Measurements from ENCODE around the gene PTMA. TPM values are rescaled to one million over a fixed set of nuclear protein-coding genes. Genes with fewer than 3 reads are reported as not detected.

The PTMA gene
- total RNA-seq, 2 experiments from 2014 or later: 2,780 to 3,053 TPM

- peak overlapping the region; percentile 59 for H3K4me3 ChIP-seq (ENCODE audit: low read depth, low read length, poor library complexity, severe bottlenecking)
- POLR2A ChIA-PET: interaction anchor here (1.0 to 2.1 kb wide), 3 partner anchors 11 to 23 kb away, joined by 3 to 11 read pairs (median 10); no protein-coding TSS in a partner anchor
- no peak for DNase-seq (ENCODE audit: low spot score)
- peaks cover 56% of the 10 kb centered on the region for H3K4me1 ChIP-seq (ENCODE audit: insufficient read depth, low read length, poor library complexity, severe bottlenecking)
- H3K27ac ChIP-seq (ENCODE audit: low read depth, low read length, poor library complexity, severe bottlenecking): peak overlapping the region; percentile 73
- H3K79me2 ChIP-seq (ENCODE audit: insufficient read depth, low read depth, low read length): no peaks in the 10 kb centered on the region
- peak overlapping the region; percentile 64 for H3K4me2 ChIP-seq (ENCODE audit: low read length)
- CTCF ChIA-PET (ENCODE audit: unreplicated experiment): interaction anchor here (1.1 kb wide), 1 partner anchor 11 kb away, joined by 3 read pairs; no protein-coding TSS in a partner anchor
- H3K9me3 ChIP-seq (ENCODE audit: low read length): no peaks in the 10 kb centered on the region
- H3K9me2 ChIP-seq (ENCODE audit: insufficient read depth, low read length): no peaks in the 10 kb centered on the region
- no peaks in the 10 kb centered on the region for H4K20me1 ChIP-seq (ENCODE audit: insufficient read depth, low read length)
- TSS peak; percentile 84 for BruUV-seq (replicated peaks)
- H2AFZ ChIP-seq (ENCODE audit: low read length): peak overlapping the region; percentile 14; the same call in 1 of the 2 replicates
- TF ChIP-seq CTCF (conservative IDR thresholded peaks at IDR 0.05; ENCODE audit: low read length) (no peak), EZH2phosphoT487 (IDR thresholded peaks at IDR 0.05; ENCODE audit: borderline replicate concordance, low read depth, low read length) (no peak)
- intact Hi-C loops (cut with micrococcal nuclease; ENCODE audit: unreplicated experiment): loop anchor here (1.0 kb wide), 3 partner anchors 14 to 48 kb away; partner anchors contain the start of gene PTMA
- H3K36me3 ChIP-seq (ENCODE audit: insufficient read depth, low read length): no peaks in the 10 kb centered on the region
Observed at GRCh38 chr2:231661422-231662027, 46.8 kb upstream of the PTMA start.

GRCh38 chr2:231662028-231662810 is 46.1 kb upstream of the PTMA start:
- DNase-seq (ENCODE audit: low spot score): peak; percentile 99
- BruUV-seq (replicated peaks): no TSS peak
- H4K20me1 ChIP-seq (ENCODE audit: insufficient read depth, low read length): no peaks in the 10 kb centered on the region
- POLR2A ChIA-PET: interaction anchor here (0.6 to 2.6 kb wide), 5 partner anchors 10 to 26 kb away, joined by 3 to 12 read pairs (median 3); no protein-coding TSS in a partner anchor
- peak overlapping the region; percentile 63 for H3K4me3 ChIP-seq (ENCODE audit: low read depth, low read length, poor library complexity, severe bottlenecking)
- H3K4me1 ChIP-seq (ENCODE audit: insufficient read depth, low read length, poor library complexity, severe bottlenecking): peaks cover 63% of the 10 kb centered on the region
- peak overlapping the region; percentile 86 for H3K4me2 ChIP-seq (ENCODE audit: low read length)
- TF ChIP-seq CTCF (conservative IDR thresholded peaks at IDR 0.05; ENCODE audit: low read length): no peak
- no peak for TF ChIP-seq EZH2phosphoT487 (IDR thresholded peaks at IDR 0.05; ENCODE audit: borderline replicate concordance, low read depth, low read length)
- peak overlapping the region; percentile 73 for H3K27ac ChIP-seq (ENCODE audit: low read depth, low read length, poor library complexity, severe bottlenecking)
- no peaks in the 10 kb centered on the region for H3K9me2 ChIP-seq (ENCODE audit: insufficient read depth, low read length)
- no peaks in the 10 kb centered on the region for H3K79me2 ChIP-seq (ENCODE audit: insufficient read depth, low read depth, low read length)
- H2AFZ ChIP-seq (ENCODE audit: low read length): peak overlapping the region; percentile 14; the same call in 1 of the 2 replicates
- CTCF ChIA-PET (ENCODE audit: unreplicated experiment): interaction anchor here (0.6 to 1.1 kb wide), 3 partner anchors 10 to 22 kb away, joined by 3 to 4 read pairs (median 4); no protein-coding TSS in a partner anchor
- H3K36me3 ChIP-seq (ENCODE audit: insufficient read depth, low read length): no peaks in the 10 kb centered on the region
- intact Hi-C loops (cut with micrococcal nuclease; ENCODE audit: unreplicated experiment): loop anchor here (1.0 kb wide), 3 partner anchors 13 to 49 kb away; partner anchors contain the start of gene PTMA
- H3K9me3 ChIP-seq (ENCODE audit: low read length): no peaks in the 10 kb centered on the region
